Stimulated activated CD4-positive, alpha-beta T cell treated with anti-CD3 and anti-CD28 coated beads, Interleukin-1b, Interleukin-23, amount 100 ng/mL, for 4 hours (primary cell): ENCODE data around the gene PTP4A2.

ENCODE experiments used
- DNase-seq, 2 donors: peaks; one replicate each; pipeline ENCODE4 v3.0.0-alpha.2; 2020; ENCODE audit warnings: low read depth in 2 of 2

The PTP4A2 gene

DNA sequence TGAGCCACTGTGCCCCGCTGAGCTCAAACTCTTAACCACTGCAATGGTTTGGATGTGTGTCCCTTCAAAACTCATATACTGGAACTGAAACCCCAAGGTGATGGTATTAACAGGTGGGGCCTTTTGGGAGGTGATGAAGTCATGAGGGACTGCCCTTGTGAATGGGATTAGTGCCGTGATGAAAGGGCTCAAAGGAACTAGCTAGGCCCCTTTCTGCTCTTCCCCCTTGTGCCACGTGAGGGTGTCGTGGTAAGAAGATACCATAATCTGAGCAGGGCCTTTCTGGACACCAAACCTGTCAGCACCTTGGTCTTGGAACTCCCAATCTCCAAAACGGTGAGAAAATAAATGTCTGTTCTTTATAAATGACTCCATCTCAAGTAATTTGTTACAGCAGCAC is 76.8 kb downstream of the PTP4A2 start:
- no peak for DNase-seq

DNA sequence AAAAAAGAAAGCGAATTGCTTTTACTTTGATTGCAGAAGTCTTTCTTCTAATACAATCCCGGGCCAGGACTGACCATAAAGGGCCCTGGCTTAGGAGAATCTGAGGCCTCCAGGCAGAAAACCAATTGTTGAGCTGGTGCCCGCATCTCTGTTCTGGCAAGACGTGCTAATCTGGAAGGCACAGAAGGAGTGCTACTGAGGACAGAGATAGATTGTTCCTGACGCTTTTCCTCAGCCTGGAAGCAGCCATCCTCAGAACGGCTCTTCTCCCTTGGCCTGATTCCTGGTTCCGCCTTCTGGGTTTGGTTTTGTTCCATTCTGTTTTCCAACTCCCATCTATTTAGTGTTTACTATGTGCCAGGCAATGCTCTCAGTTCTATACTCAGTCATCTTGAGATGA is 77.6 kb downstream of the PTP4A2 start:
- DNase-seq: no peak

GRCh38 chr1:31859719-31860118 is 78.4 kb downstream of the PTP4A2 start:
- DNase-seq: no peak

GRCh38 chr1:31859044-31859443 is 79.1 kb downstream of the PTP4A2 start:
- no peak for DNase-seq

- no peak for DNase-seq
Measured at GRCh38 chr1:31857863-31858262, 80.3 kb downstream of the PTP4A2 start.
